Right lobe of liver (tissue), 4 donors: ENCODE data around the gene VAV3.

Source experiments
- CTCF ChIP-seq, 4 donors: fragments of 200-600 bp in 3 of 4; fragments of 450-650 bp in 1 of 4; IDR thresholded peaks; one replicate each; pipeline versions ENCODE4 v1.5.1 to v1.8.0; 2016 to 2022; ENCODE audit warnings: antibody characterized with exemption in 4 of 4, mild to moderate bottlenecking in 2 of 4
- POLR2A ChIP-seq: fragments of 450-650 bp; IDR thresholded peaks from one replicate; pipeline ENCODE4 v1.6.1; 2017; ENCODE audit warnings: antibody characterized with exemption, mild to moderate bottlenecking
- donor health status: DM: no; HTN: no; CAD: no.
- donor health status: DM: no; HTN: no; CAD: no.
- donor health status: DM: no; HTN: yes; CAD: no.

GRCh38 chr1:107883562-107883961 is 81.4 kb downstream of the VAV3 start:
- TF ChIP-seq CTCF (IDR thresholded peaks at IDR 0.05) = no peak
- no peak for TF ChIP-seq POLR2A
